HL-60 (cell line): Measurements from ENCODE around the gene VSIG10L2.
"Not testable (repeated sequence)": the region's sequence is repeated elsewhere in the genome, so short reads cannot be mapped to it uniquely, and the experiment has no call there.

Experiments
- DNase-seq, 2 experiments: peaks; one replicate each; pipeline ENCODE4 v3.0.0-alpha.2; 2010 to 2020; ENCODE audit warnings: low read depth in 1 of 2, low spot score in 1 of 2
- H3K27ac ChIP-seq: fragments of 250-450 bp; sonication (Bioruptor Pico); replicated peaks from 2 replicates; pipeline ENCODE4 v1.5.1; 2020; ENCODE audit warnings: mild to moderate bottlenecking, moderate library complexity
- H3K27me3 ChIP-seq: fragments of 250-450 bp; sonication (Bioruptor Pico); 2 replicates; pipeline ENCODE4 v1.5.1; 2021; ENCODE audit warnings: mild to moderate bottlenecking, moderate library complexity; ENCODE audit not compliant: insufficient read depth, poor library complexity, severe bottlenecking
- H3K4me3 ChIP-seq: replicated peaks from 2 replicates; pipeline ENCODE4 v1.5.1; 2011; ENCODE audit warnings: mild to moderate bottlenecking, control low read depth, low read length; ENCODE audit not compliant: insufficient read depth
- CTCF ChIP-seq: IDR thresholded peaks from one replicate; pipeline ENCODE4 v1.5.1; 2011; ENCODE audit warnings: low read length, control low read depth, inconsistent platforms; ENCODE audit not compliant: insufficient read depth
- GABPA ChIP-seq: IDR thresholded peaks from 2 replicates; pipeline ENCODE4 v1.6.1; 2012; ENCODE audit warnings: low read depth
- POLR2AphosphoS5 ChIP-seq: IDR thresholded peaks from 2 replicates; pipeline ENCODE4 v1.6.1; 2012; ENCODE audit warnings: low read depth
- REST ChIP-seq: IDR thresholded peaks from 2 replicates; pipeline ENCODE4 v1.6.1; 2012; ENCODE audit warnings: low read depth; ENCODE audit not compliant: insufficient replicate concordance
- SPI1 ChIP-seq: IDR thresholded peaks from 2 replicates; pipeline ENCODE4 v1.6.1; 2012; ENCODE audit warnings: low read depth, mild to moderate bottlenecking, borderline replicate concordance

VSIG10L2 gene

GRCh38 chr11:125903711-125904659 lies 41.9 kb upstream of the VSIG10L2 start, which contains the start of gene DDX25:
Gene DDX25, plus strand, starts transcription at chr11:125904508. Its CDS starts 10 bp downstream, at chr11:125904518.
- Histone ChIP-seq H3K27ac (no peak within 1 kb of the TSS), H3K4me3 (peak within 1 kb of the TSS; percentile 82; the same call in 1 of the 2 replicates)
- no peak for DNase-seq

GRCh38 chr11:125904678-125905077 lies 41.2 kb upstream of the VSIG10L2 start:
- Histone ChIP-seq H3K4me3 (no peak overlapping the region), H3K27me3 (peaks cover 5% of the 10 kb centered on the region), H3K27ac (no peak overlapping the region)
- TF ChIP-seq POLR2AphosphoS5 (no peak), SPI1 (no peak), CTCF (no peak), GABPA (no peak), REST (no peak)
- no peak for DNase-seq

More at GRCh38 chr11:125903711-125904659, 41.9 kb upstream of the VSIG10L2 start, which contains the start of gene DDX25:
- H3K27me3 ChIP-seq: peaks cover 5% of the 10 kb centered on the region
- TF ChIP-seq SPI1 (no peak), POLR2AphosphoS5 (no peak), CTCF (no peak), REST (no peak), GABPA (no peak)

GRCh38 chr11:125910226-125910849 lies 35.5 kb upstream of the VSIG10L2 start:
- no peak overlapping the region for H3K4me3 ChIP-seq
- H3K27ac ChIP-seq: no peak overlapping the region
- no peaks in the 10 kb centered on the region for H3K27me3 ChIP-seq
- no peak for TF ChIP-seq REST
- no peak for TF ChIP-seq CTCF
- TF ChIP-seq POLR2AphosphoS5: no peak
- TF ChIP-seq GABPA: no peak
- no peak for TF ChIP-seq SPI1
- no peak for DNase-seq

GRCh38 chr11:125914601-125915000 lies 31.2 kb upstream of the VSIG10L2 start:
- DNase-seq, H3K27ac ChIP-seq, H3K4me3 ChIP-seq, H3K27me3 ChIP-seq: not testable (repeated sequence)
